Naive B cell (primary cell): ENCODE measurements around the gene WDPCP. TPM values are rescaled to one million over a fixed set of nuclear protein-coding genes. Genes with fewer than 3 reads are reported as not detected.

ENCODE experiments used
- ATAC-seq, 2 donors: fragments of 150-1000 bp; cut with Tn5 transposase; 2 replicates each; pipeline ENCODE4 v1.10.0; 2021; ENCODE audit warnings: low read depth in 2 of 2, mild to moderate bottlenecking in 2 of 2, moderate library complexity in 2 of 2
- DNase-seq: peaks from one replicate; pipeline ENCODE4 v3.0.0; 2022
- H3K27ac Mint-ChIP-seq, 6 donors: one replicate each; pipeline ENCODE4 v1.8.0; 2020 to 2022; ENCODE audit warnings: mild to moderate bottlenecking in 6 of 6, mixed read lengths in 6 of 6, moderate library complexity in 5 of 6, inconsistent platforms in 2 of 6
- H3K27me3 Mint-ChIP-seq, 3 donors: one replicate each; pipeline ENCODE4 v1.8.0; 2021 to 2022; ENCODE audit warnings: mixed read lengths in 3 of 3, mild to moderate bottlenecking in 1 of 3
- H3K36me3 Mint-ChIP-seq, 2 donors: one replicate each; pipeline ENCODE4 v1.8.0; 2020 to 2022; ENCODE audit warnings: mixed read lengths in 2 of 2, inconsistent platforms in 1 of 2, mild to moderate bottlenecking in 1 of 2
- H3K4me1 Mint-ChIP-seq, 3 donors: one replicate each; pipeline ENCODE4 v1.8.0; 2020 to 2022; ENCODE audit warnings: mixed read lengths in 3 of 3, inconsistent platforms in 1 of 3, mild to moderate bottlenecking in 1 of 3, moderate library complexity in 1 of 3
- H3K4me3 Mint-ChIP-seq, 8 donors: one replicate each; pipeline ENCODE4 v1.8.0; 2020 to 2022; ENCODE audit warnings: mild to moderate bottlenecking in 8 of 8, mixed read lengths in 8 of 8, moderate library complexity in 8 of 8, inconsistent platforms in 2 of 8
- H3K9me3 Mint-ChIP-seq, 7 donors: one replicate each; pipeline ENCODE4 v1.8.0; 2020 to 2022; ENCODE audit warnings: mixed read lengths in 7 of 7, mild to moderate bottlenecking in 5 of 7, inconsistent platforms in 2 of 7, moderate library complexity in 1 of 7
- polyA plus RNA-seq, 6 donors: library from polyadenylated mRNA; unstranded; fragments of 300-500 nt; fragmentation: Illumina TruSeq; gene quantifications; one replicate each; pipeline ENCODE4 v1.2.3, GENCODE V29; 2021; ENCODE audit warnings: low read depth in 6 of 6

WDPCP gene
- polyA plus RNA-seq, 6 donors from 2014 or later, result 3.8 to 8.5 (median 5.9) TPM

- Mint-ChIP-seq H3K4me1 (no peaks in the 10 kb centered on the region), H3K36me3 (peaks cover 33 to 68% of the 10 kb centered on the region in 2 donors), H3K4me3 (no peak overlapping the region), H3K27me3 (no peaks in the 10 kb centered on the region), H3K9me3 (peaks cover 38 to 79% (median 67%) of the 10 kb centered on the region in 7 donors), H3K27ac (peak overlapping the region in 1 of 6 donors; percentile 17)
- no peak for ATAC-seq
- DNase-seq, result no peak
These were observed 315.7 kb downstream of the WDPCP start for GRCh38 chr2:63272560-63272959.

DNA sequence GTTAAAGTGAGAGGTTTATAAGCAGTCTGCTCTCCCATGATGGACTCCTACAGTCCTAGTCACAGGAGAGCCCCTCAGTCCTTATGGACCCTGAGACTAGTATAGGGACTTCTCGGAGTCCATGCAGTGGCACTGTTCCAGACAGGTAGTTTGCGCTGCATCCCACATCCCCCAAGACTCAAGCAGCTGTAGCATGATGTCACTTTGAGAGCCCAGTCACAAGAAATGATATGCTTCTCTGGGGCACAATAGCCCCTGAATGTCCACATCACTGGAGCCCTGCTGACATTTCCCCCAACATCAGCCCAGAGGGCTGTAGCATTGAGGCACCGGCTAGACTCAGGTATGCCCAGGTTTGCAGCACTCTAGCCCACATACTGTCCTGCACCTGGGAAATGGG is 317.6 kb downstream of the WDPCP start:
- no peak overlapping the region for H3K27ac Mint-ChIP-seq
- H3K9me3 Mint-ChIP-seq, result peaks cover 32 to 75% (median 57%) of the 10 kb centered on the region in 7 donors
- ATAC-seq (no peak), DNase-seq (no peak)
- H3K36me3 Mint-ChIP-seq, result peaks cover 37 to 56% of the 10 kb centered on the region in 2 donors
- no peaks in the 10 kb centered on the region for H3K27me3 Mint-ChIP-seq
- no peaks in the 10 kb centered on the region for H3K4me1 Mint-ChIP-seq
- no peak overlapping the region for H3K4me3 Mint-ChIP-seq

DNA sequence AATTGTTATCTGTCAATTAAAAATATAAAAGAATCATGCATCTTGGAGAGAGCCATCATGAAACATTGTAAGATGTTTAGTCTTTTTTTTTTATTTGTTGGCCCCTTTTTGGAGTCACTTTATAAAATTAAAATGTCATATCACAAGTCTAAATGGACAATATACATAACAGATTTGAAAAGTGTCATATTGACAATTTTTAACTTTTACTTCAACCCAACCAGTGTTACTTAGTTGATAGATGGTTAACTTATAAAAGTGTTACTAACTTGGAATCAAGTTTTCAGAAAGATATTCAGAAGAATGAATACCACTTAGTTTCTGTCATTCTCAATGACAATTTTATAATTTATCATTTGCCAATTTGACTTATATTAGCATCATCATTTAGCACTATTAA is 319.3 kb downstream of the WDPCP start:
- Mint-ChIP-seq H3K27me3 (no peaks in the 10 kb centered on the region), H3K9me3 (peaks cover 17 to 58% (median 41%) of the 10 kb centered on the region in 7 donors), H3K4me3 (no peak overlapping the region), H3K27ac (peak overlapping the region in 1 of 6 donors; percentile 35), H3K36me3 (peaks cover 28 to 49% of the 10 kb centered on the region in 2 donors), H3K4me1 (no peaks in the 10 kb centered on the region)
- ATAC-seq, result no peak
- no peak for DNase-seq

DNA sequence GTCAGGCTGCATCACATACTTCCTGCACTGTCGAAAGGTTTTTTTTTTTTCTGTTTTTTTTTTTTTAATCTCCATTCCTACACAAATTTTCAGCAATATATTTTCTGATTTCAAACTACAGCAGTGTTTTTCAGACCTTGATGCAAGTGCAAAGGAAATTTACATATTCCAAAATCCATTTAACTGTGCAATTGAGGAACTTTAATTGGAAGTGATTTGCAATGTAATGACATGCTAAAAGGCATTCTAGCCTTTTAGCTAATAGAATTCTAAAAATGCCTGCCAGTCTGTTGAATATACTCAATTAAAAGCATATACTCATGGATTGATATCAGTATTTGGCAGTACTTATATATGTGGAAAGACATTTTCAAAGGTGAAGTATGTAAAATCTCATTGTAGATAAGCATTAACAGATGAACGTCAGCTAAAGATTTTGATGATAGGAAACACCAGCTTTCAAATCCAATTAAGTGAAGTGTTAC is 327.1 kb downstream of the WDPCP start:
- no peak for DNase-seq
- Mint-ChIP-seq H3K4me3 (no peak overlapping the region), H3K27me3 (no peaks in the 10 kb centered on the region), H3K4me1 (no peaks in the 10 kb centered on the region), H3K36me3 (peaks cover 0 to 11% of the 10 kb centered on the region in 2 donors), H3K9me3 (peaks cover 0 to 15% (median 3%) of the 10 kb centered on the region in 7 donors), H3K27ac (no peak overlapping the region)
- ATAC-seq, result no peak

DNA sequence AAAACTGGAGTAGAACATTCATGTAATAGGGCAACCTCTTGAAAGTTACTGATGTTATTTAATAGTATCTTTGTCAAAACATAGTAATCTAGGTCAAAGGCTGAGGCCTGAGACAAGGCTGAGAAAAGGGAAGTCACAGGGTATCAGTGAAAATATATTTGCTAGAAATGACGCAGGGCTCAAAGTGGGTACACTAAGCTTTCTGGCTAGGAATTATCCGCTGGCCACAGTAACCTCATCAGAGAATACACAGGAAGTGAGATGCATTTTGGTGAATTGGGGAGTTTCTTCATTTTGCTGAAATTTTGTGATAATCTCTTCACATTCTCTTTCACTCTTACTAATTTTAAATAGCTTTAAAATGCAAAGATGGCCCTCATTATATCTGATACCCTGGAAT is 330.8 kb downstream of the WDPCP start:
- Mint-ChIP-seq H3K4me3 (no peak overlapping the region), H3K27me3 (no peaks in the 10 kb centered on the region), H3K27ac (no peak overlapping the region), H3K36me3 (peaks cover 7 to 22% of the 10 kb centered on the region in 2 donors), H3K4me1 (no peaks in the 10 kb centered on the region), H3K9me3 (peaks cover 0 to 11% (median 4%) of the 10 kb centered on the region in 7 donors)
- ATAC-seq (no peak), DNase-seq (no peak)

DNA sequence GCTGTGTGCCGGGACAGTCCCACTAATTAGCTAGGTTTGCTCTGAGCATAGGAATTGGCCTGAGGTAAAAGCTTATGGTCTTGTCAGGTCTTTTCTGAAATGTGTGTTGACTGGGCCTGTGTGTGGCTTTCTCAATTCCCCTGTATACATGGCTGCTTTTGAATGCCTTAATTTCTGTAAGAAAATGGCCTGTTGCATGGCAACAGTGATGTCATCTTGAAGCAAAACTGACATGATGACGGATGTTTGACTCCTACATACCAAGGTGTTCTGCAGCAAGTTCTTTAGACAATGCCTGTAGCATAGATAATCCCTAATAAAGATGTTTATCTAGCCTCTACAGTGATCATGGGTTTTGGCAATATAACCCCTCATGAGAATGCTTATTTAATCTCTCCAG is 339.1 kb downstream of the WDPCP start:
- Mint-ChIP-seq H3K4me3 (no peak overlapping the region), H3K27ac (no peak overlapping the region)
- DNase-seq, result no peak

DNA sequence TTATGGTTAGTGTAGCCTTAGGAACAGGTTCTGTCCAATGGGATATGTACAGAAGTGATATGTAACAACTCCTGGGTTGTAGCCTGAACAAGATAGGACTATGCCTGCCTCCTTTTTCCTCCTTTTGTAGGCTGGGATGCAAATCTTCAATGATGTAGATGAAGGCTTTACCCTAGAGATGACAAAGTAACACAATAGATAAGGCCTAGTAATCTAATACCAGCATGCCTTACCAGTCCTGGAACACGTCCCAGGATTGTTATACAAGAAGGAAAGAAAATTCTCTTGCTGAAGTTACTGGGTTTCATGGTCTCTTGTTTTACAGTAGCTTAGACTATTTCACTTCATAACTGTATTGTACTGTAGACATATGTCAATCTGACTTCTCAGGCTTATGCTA is 345.5 kb downstream of the WDPCP start:
- Mint-ChIP-seq H3K27me3 (no peaks in the 10 kb centered on the region), H3K27ac (no peak overlapping the region), H3K4me3 (no peak overlapping the region), H3K36me3 (peaks cover 7% of the 10 kb centered on the region in 2 donors), H3K9me3 (peaks cover 0 to 8% (median 1%) of the 10 kb centered on the region in 7 donors), H3K4me1 (peaks cover 0 to 7% (median 0%) of the 10 kb centered on the region in 3 donors)
- ATAC-seq (no peak), DNase-seq (no peak)

More for the DNA sequence above, 339.1 kb downstream of the WDPCP start:
- Mint-ChIP-seq H3K9me3 (peaks cover 0 to 44% (median 18%) of the 10 kb centered on the region in 7 donors), H3K27me3 (no peaks in the 10 kb centered on the region), H3K36me3 (peaks cover 36 to 37% of the 10 kb centered on the region in 2 donors), H3K4me1 (peaks cover 0 to 4% (median 0%) of the 10 kb centered on the region in 3 donors)
- ATAC-seq, result no peak

DNA sequence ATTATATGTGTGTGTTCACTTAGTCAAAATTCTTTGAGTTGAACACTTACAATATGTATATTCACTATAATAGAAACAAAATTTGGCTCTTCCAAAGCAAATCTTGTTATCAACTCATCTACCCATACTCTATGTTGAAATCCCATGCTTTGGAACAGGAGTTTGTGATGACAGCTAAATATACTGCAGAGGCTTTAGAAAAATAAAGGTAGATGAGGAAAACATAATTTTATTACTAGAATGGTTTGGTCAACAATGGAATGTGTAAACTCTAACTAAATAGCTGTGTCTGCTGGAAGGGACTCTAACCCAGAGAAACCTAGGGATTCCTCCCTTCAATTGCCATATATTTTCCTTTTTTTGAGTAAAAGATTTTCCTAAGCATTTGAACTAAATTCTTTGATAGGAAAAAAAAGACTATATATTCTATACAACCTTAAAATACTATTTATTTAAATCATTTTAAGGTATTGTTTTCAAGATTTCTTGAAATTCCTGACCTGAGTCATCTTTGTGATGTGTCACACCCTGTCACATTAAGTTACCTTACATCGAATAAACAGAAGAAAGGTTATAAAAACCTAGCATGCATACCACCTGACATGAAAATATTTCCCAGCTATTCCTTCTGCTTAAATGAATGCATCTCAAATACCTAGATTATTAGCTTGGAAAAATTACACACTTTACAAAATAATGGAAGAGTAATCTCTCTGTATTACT is 362.2 kb downstream of the WDPCP start:
- Mint-ChIP-seq H3K4me1 (no peaks in the 10 kb centered on the region), H3K4me3 (no peak overlapping the region), H3K36me3 (peaks cover 4 to 5% of the 10 kb centered on the region in 2 donors), H3K27me3 (no peaks in the 10 kb centered on the region), H3K9me3 (peaks cover 0 to 9% (median 7%) of the 10 kb centered on the region in 7 donors), H3K27ac (no peak overlapping the region)
- ATAC-seq (no peak), DNase-seq (no peak)

DNA sequence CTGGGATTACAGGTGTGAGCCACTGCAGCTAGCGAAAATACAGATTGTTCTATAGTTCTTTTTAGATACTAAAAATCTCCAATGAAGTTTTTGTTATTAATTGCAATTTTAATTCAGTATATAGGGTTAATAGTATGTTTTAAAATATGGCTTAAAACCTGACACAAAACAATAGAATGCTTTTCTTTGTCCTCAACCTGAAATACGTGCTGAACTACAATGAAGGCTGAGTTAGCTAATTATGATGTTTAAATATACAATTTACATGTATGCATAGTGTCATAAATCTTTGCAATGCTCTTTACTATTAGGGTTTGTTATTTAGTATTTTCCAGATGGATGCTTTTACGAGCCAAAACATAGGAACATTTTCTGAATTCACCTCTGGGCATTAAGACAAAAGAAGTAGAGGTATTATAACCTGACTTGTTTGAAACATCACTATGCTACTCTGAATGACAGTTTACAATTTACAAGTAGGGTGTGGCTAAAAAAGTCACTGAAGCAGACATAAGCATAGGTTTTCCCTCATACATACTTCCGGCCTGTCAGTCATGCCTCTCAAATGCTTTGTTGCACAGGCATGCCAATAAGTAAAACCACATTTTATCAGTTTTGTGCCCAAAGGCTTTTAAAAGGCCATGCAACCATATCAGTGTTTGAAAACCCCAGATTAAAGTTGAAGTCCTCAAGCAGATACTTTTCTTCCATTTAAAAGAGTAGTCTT is 369.3 kb downstream of the WDPCP start:
- Mint-ChIP-seq H3K4me3 (no peak overlapping the region), H3K36me3 (peaks cover 5 to 6% of the 10 kb centered on the region in 2 donors), H3K9me3 (peaks cover 0 to 17% (median 11%) of the 10 kb centered on the region in 7 donors), H3K4me1 (no peaks in the 10 kb centered on the region), H3K27ac (peak overlapping the region in 1 of 6 donors; percentile 2), H3K27me3 (no peaks in the 10 kb centered on the region)
- ATAC-seq (peak; percentile 35 to 38), DNase-seq (no peak)

DNA sequence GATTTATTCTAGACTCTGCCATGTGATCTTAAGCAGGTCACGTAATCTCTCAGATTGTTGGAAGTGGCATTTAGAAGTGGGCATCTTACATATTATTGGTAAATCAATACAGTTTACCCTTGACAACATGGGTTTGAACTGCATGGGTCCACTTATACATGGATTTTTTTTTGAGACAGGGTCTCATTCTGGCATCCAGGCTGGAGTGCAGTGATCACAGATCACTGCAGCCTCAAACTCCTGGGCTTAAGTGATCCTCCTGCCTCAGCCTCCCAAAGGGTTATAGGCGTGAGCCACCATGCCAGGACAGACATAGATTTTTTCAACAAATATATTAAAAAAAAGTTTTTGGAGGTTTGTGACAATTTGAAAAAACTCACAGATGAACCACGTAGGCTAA is 393.0 kb downstream of the WDPCP start:
- peaks cover 0 to 8% (median 2%) of the 10 kb centered on the region in 7 donors for H3K9me3 Mint-ChIP-seq
- H3K4me3 Mint-ChIP-seq, result no peak overlapping the region
- peaks cover 8 to 11% of the 10 kb centered on the region in 2 donors for H3K36me3 Mint-ChIP-seq
- no peaks in the 10 kb centered on the region for H3K27me3 Mint-ChIP-seq
- no peaks in the 10 kb centered on the region for H3K4me1 Mint-ChIP-seq
- no peak for ATAC-seq
- H3K27ac Mint-ChIP-seq, result no peak overlapping the region
- DNase-seq, result no peak

DNA sequence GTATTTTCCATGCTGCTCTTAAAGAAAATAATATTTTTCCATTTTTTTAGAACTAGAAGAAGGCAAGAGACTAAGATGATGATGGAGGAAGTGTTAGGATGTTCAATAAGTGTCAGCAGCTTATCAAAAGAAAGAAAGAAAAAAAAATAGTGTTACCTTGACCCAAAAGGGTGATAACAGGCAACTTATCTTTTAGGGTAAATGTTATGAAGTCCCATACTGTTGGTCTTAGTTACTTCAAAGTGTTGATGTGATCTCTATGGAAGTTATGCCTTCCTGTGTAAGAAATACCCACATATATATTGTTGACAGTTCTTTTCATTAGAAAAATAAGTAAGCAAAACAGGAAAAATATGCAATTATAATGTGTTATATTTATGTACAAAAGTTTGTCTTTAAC is 394.1 kb downstream of the WDPCP start:
- H3K4me1 Mint-ChIP-seq, result no peaks in the 10 kb centered on the region
- ATAC-seq (no peak), DNase-seq (no peak)
- peaks cover 12 to 19% of the 10 kb centered on the region in 2 donors for H3K36me3 Mint-ChIP-seq
- H3K4me3 Mint-ChIP-seq, result no peak overlapping the region
- H3K27ac Mint-ChIP-seq, result peak overlapping the region in 1 of 6 donors; percentile 20
- H3K27me3 Mint-ChIP-seq, result no peaks in the 10 kb centered on the region
- peaks cover 3 to 11% (median 7%) of the 10 kb centered on the region in 7 donors for H3K9me3 Mint-ChIP-seq

DNA sequence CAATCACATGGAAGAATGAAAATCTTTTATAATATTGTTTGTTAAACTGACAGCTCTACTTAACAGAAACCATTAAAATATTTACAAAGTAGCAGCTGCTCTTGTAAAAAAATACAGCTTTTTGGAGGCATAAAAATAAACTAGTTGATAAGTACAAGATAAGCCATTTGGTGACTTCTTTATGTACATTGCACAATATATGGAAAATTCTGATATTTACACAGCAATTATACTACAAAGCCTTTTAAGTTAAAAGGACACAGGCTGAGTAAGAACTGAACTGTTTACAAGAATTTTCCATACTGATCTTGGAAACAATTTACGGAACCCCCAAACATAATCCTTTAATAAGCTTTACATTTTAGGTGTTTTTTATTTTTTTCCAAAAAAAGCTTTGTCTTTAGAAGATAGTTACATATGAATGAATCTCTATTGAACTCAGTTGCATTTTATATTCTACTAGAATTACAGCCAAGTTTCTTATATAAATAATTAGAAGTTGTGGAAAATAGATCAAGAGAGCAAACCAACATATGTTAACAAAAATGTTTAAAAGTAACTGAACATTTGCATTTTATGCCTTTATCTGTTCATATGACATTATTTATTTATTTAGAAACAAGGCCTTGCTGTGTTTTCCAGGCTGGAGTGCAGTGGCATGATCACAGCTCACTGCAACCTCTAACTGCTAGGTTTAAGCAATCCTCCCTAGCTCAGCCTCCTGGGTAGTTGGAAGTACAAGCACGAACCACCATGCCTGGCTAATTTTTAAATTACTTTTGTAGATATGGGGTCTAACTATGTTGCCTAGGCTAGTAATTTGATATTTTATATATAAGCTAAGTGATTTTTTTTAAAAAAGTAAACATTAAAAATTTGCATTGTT is 395.1 kb downstream of the WDPCP start:
- Mint-ChIP-seq H3K4me3 (no peak overlapping the region), H3K27me3 (no peaks in the 10 kb centered on the region), H3K4me1 (no peaks in the 10 kb centered on the region), H3K36me3 (peaks cover 21 to 22% of the 10 kb centered on the region in 2 donors), H3K9me3 (peaks cover 11 to 21% (median 14%) of the 10 kb centered on the region in 7 donors), H3K27ac (no peak overlapping the region)
- DNase-seq (no peak), ATAC-seq (no peak)
